Measurements from ENCODE around the gene USP15.
A peak's percentile ranks its signal among the peaks of the same experiment; 100 is the strongest.
"Not testable (repeated sequence)": the region's sequence is repeated elsewhere in the genome, so short reads cannot be mapped to it uniquely, and the experiment has no call there.

Gene USP15

DNA sequence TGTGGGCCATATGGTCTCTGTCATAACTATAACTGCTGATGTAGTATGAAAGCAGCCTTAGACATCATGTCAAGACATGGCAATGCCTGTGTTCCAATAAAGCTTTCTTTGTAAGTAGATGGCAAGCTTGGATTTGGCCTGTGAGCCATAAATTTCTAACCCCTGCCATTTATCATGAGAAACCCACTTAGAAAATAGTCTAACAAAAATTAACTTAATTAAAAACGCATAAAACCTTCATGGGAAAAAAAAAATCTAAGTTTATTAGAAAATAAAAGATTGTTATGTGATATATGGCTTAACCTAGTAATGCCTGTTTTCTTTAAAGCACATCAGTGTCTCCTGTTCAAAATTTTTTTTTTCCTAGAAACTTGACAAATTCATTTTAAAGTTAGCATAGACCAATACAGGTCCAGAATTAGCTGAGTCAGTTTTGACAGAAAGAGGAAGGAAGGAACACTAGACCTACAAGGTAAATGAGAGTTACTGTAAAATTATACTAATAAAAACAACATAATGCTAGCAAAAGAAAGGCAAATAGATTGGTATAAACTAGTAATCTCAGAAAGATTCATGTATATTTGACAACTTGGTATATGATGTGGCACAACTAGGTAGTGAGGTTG lies 68.2 kb downstream of the USP15 start:
- no peak for DNase-seq

DNA sequence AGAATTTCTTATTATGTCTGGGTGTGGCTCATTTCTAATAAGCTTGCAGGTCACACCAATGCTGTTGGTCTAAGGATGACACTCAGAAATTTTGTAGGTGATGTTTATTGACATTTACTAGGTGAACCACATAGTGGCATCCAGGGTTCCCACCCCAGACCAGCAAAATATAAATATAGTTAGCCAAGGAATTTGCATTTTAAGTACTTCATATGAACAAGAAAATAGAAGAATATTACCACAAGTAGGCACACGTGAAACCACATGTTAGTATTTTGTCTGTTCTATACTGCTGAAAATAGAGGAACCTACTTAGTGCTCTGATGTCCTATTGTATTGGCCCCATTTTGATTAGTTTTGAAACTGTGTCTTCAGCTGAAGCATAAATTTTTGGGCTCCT lies 71.1 kb downstream of the USP15 start:
- no peak for DNase-seq

DNA sequence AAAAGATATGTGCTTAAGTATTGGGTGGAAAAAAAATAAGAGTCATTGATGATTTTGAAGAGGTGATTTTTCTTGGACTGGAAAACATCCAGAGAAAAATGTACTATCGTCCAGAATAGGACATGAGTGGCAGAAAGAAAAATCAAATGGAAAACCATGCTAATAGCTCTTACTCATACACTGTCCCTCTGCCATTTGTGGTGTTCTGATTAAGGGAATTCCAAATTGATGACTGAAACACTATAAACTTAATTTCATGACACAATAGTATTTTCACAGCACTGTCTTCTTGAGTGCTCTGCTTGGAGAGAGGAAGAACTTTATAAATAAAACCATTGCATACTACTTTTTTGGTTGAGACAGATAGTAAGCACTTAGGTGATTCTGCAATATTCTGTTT lies 72.4 kb downstream of the USP15 start:
- DNase-seq, result no peak

DNA sequence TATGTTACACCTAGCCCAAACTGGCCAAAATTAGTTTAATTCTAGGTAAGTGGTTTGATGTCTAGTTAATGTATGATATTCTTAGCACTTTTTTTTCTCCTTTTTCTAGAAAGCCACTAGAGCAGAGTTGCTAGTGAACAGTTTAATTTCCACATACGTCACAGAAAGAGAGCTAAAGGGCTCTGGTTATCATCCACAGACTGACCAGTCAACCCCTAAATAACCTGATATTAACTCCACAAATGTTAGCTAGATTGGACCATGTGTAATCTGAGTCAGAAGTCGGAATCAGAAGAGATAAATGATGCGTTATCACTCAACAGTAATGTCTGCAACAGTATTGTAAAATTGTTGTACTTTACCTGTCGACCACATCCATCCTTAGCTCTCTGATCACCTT lies 74.9 kb downstream of the USP15 start:
- DNase-seq, result no peak

DNA sequence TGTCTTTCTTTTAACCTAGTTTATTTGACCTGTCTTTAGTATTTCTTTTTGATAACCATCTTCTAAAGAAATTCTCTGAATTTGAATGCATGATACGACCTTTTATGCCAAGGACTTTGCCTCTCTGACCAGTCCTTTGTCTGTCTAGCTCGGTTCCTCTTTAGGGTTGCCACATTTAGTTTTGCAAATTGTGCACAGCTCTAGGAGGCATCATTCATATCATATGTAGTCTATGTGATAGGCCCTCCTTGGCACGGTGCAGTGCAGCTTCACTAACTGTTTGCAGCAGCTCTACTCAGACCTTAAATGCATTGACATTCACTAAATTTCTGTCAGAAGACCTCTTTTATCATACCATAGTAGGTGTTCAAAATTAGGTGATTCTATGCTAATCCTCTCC lies 75.6 kb downstream of the USP15 start:
- DNase-seq, result no peak

DNA sequence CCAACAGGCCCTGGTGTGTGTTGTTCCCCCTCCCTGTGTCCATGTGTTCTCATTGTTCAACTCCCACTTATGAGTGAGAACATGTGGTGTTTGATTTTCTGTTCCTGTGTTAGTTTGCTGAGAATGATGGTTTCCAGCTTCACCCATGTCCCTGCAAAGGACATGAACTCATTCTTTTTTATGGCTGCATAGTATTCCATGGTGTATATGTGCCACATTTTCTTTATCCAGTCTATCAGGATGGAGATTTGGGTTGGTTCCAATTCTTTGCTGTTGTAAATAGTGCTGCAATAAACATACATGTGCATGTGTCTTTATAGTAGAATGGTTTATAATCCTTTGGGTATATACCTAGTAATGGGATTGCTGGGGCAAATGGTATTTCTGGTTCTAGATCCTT lies 77.4 kb downstream of the USP15 start:
- not testable (repeated sequence) for DNase-seq

DNA sequence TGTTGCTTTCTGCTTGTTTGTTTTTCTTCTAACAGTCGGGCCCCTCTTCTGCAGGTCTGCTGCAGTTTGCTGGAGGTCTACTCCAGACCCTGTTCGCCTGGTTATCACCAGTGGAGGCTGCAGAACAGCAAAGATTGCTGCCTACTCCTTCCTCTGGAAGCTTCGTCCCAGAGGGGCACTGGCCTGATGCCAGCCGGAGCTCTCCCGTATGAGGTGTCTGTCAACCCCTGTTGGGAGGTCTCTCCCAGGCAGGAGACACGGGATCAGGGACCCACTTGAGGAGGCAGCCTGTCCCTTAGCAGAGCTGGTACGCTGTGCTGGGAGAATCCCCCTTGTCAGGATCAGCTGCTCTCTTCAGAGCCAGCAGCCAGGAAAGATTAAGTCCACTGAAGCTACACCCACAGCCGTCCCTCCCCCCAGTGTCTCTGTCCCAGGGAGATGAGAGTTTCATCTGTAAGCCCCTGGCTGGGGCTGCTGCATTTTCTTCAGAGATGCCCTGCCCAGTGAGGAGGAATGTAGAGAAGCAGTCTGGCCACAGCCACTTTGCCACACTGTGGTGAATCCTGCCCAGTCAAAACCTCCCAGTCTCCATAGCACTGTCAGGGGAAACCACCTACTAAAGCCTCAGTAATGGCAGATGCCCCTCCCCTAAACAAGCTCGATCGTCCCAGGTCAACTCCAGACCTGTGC lies 82.6 kb downstream of the USP15 start:
- DNase-seq, result not testable (repeated sequence)

DNA sequence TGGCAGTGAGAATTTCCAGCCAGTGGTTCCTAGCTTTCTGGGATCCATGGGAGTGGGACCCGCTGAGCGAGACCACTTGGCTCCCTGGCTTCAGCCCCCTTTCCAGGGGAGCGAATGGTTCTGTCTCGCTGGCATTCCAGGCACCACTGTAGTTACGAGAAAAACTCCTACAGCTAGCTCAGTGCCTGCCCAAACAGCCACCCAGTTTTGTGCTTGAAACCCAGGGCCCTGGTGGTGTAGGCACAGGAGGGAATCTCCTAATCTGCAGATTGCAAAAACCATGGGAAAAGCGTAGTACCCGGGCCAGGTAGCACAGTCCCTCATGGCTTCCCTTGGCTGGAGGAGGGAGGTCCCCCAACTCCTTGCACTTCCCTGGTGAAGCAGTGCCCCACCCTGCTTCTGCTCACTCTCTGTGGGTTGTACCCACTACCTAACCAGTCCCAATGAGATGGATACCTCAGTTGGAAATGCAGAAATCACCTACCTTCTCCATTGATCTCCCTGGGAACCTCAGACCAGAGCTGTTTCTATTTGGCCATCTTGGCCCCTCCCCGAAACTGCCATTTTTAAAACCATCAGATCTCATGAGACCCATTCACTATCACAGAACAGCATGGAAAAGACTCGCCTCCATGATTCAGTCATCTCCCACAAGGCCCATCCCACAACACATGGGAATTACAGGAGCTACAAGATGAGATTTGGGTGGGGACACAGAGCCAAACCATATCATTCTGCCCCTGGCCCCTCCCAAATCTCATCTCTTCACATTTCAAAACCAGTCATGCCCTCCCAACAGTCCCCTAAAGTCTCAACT lies 83.3 kb downstream of the USP15 start:
- DNase-seq, result not testable (repeated sequence)

DNA sequence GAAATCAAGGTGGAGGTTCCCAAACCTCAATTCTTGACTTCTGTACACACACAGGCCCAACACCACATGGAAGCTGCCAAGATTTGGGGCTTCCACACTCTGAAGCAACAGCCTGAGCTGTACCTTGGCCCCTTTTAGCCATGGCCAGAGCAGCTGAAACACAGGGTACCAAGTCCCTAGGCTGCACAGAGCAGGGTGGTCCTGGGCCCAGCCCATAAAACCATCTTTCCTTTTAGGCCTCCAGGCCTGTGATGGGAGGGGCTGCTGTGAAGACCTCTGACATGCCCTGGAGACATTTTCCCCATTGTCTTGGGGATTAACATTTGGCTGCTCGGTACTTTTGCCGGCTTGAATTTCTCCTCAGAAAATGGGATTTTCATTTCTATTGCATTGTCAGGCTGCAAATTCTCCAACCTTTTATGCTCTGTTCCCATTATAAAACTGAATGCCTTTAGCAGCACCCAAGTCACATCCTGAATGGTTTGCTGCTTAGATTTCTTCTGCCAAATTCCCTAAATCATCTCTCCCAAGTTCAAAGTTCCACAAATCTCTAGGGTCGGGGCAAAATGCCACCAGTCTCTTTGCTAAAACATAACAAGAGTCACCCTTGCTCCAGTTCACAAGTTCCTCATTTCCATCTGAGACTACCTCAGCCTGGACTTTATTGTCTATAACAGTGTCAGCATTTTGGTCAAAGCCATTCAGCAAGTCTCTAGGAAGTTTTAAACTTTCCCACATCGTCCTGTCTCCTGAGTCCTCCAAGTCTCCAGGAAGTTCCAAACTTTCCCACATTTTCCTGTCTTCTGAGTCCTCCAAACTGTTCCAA lies 84.7 kb downstream of the USP15 start:
- DNase-seq, result not testable (repeated sequence)

DNA sequence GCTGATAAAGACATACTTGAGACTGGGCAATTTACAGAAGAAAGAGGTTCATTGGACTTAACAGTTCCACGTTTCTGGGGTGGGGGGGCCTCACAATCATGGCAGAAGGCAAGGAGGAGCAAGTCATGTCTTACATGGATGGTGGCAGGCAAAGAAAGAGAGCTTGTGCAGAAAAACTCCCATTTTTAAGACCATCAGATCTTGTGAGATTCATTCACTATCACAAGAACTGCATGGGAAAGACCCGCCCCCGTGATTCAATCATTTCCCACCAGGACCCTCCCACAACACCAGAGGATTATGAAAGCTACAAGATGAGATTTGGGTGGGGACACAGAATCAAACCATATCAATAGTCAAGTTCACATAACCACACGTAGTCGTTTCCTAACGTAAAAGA lies 85.5 kb downstream of the USP15 start:
- DNase-seq, result no peak

DNA sequence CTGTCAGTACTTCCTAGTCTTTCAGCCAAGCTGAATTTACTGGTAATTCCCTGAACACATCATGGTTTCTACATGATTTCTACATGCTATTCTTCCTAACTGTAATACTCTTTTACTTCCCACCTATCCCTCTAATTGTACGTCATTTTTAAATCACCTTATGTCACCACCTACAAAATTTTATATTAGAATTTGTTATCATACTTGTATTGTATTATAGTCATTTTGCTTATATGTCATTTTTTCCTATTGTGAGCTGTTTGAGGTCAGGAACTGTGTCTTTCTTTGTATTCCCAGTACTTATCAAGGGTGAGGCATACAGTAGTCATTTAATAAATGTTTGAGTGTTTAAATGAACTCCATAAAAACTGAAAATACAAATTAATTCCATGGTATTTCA lies 86.6 kb downstream of the USP15 start:
- no peak for DNase-seq

DNA sequence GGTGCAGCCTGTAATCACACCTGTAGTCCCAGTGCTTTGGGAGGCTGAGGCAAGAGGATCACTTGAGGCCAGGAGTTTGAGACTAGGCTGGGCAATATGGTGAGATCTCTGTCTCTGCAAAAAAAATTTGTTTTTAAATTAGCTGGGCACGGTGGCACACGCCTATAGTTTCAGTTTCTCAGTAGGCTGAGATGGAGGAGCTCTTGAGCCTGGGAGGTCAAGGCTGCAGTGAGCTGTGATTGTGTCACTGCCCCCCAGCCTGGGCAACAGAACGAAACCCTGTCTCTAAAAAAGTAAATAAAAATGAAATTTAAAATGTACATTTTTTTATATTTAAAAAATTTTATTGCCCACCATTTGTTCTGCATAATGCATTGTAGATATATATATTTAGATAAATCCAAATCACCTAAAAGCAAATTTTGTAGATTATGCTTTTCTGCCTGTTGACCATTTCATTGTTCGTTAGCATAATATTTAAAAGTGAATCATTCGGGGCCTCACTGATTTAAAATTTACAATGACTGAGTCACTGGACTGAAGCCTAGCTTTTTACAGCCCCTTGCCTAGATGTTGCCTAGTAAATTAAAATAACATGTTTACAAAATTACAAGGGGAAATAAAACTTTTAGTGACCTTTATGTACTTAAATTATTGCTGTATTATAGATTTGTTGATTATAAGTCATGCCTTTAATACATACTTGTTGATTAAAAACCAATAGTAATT lies 87.9 kb downstream of the USP15 start:
- no peak for DNase-seq

DNA sequence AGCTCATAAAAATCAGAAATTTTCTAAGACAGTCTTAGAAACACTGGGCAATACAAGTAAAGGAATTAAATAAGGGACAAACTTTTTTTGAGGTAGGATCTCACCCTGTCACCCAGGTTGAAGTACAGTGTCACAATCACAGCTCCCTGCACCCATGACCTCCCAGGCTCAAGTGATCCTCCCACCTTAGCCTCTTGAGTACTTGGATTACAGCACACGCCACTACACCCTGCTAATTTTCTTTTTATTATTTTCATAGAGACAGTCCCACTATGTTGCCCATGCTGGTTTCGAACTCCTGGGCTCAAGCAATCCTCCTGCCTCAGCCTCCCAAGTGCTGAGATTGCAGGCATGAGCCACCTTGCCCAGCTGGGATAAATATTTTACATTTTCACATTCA lies 90.3 kb downstream of the USP15 start:
- DNase-seq, result no peak

DNA sequence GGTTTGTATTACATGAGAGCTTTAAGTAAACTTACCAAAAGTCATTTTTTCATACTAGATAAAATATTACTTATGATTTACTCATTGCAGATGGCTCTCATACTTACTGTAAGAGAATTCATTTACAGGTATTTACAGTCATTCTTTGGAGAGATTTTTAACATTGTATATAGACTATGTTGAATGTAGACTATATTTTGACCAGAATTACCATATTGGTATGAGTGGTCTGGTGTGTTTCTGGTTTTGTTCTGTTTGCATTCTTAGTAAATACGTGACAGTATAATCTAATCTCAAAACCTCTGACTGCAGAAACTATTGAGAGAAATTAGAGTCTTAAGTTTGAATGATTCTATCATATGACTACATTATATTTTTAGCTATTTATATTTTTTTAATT lies 91.1 kb downstream of the USP15 start:
- peak in 1 of 5 experiments; percentile 59 for DNase-seq

DNA sequence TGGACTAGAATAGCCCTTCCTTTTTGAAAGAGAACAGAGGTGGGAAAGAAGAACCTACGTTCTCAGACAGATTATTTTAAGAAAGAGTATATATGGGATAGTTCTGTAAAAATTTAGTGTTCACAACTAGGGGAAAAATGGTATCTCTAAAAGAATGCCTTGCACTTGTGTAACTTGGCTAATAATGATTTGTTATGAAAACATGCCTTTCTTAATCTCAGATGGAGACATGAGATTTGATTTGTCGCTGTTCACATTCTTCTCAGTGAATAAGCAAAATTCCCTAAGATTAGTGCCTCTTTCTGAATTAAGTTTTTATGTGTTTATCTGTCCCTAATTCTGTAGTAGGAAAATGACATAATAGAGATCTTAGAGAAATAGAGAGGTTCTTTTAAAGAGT lies 100.8 kb downstream of the USP15 start:
- DNase-seq, result no peak

DNA sequence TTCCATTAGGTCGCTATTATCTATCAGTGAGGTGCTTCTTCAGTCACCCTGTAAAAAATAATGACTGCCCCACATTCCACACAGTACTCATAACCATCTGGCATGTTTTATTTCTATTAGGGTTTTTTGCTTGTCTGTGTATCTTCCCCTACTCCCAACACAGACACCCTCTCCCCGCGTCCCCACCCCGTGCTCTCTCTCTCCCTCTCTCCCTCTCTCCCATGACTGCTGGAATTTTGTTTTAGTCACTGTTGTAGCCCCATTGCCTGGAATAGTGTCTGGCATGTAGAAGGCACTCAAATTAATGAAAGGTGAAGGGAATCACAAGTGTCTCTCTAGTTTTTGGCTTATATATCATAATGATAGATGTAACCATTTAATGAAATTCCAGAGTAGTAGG lies 103.3 kb downstream of the USP15 start:
- DNase-seq, result no peak

DNA sequence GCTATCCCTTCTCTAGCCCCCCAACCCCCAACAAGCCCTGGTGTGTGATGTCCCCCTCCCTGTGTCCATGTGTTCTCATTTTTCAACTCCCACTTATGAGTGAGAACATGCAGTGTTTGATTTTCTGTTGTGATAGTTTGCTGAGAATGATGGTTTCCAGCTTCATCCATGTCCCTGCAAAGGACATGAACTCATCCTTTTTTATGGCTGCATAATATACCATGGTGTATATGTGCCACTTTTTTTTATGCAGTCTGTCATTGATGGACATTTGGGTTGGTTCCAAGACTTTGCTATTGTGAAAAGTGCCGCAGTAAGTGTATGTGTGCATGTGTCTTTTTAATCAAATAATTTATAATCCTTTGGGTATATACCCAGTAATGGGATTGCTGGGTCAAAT lies 104.5 kb downstream of the USP15 start:
- DNase-seq, result not testable (repeated sequence)

DNA sequence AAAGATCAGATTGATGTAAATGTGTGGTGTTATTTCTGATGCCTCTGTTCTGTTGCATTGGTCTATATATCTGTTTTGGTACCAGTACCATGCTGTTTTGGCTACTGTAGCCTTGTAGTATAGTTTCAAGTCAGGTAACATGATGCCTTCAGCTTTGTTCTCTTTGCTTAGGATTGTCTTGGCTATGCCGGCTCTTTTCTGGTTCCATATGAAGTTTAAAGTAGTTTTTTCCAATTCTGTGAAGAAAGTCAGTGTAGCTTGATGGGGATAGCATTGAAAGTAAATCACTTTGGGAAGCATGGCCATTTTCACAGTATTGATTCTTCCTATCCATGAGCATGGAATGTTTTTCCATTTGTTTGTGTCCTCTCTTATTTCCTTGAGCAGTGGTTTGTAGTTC lies 105.6 kb downstream of the USP15 start:
- not testable (repeated sequence) for DNase-seq

DNA sequence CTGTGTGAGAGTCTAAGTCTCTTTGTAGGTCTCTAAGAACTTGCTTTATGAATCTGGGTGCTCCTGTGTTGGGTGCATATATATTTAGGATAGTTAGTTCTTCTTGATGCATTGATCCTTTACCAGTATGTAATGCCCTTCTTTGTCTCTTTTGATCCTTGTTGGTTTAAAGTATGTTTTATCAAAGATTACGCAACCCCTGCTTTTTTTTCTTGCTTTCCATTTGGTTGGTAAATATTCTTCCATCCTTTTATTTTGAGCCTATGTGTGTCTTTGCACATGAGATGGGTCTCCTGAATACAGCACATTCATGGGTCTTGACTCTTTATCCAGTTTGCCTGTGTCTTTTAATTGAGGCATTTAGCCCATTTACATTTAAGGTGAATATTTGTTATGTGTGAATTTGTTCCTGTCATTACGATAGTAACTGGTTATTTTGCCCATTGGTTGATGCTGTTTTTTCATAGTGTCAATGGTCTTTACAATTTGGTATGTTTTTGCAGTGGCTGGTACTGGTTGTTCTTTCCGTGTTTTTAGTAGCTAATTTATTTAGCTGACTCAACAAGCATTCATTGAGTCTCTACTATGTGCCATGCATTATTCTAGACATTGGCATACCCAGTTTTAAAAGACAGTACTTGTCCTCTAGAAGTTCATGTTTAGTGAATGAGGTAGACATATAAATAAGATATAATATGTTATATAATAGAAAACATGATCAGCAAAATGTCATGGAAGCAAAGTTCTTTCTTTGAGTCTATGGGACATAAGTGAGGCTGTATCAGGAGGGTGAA lies 108.4 kb downstream of the USP15 start:
- DNase-seq, result not testable (repeated sequence)

DNA sequence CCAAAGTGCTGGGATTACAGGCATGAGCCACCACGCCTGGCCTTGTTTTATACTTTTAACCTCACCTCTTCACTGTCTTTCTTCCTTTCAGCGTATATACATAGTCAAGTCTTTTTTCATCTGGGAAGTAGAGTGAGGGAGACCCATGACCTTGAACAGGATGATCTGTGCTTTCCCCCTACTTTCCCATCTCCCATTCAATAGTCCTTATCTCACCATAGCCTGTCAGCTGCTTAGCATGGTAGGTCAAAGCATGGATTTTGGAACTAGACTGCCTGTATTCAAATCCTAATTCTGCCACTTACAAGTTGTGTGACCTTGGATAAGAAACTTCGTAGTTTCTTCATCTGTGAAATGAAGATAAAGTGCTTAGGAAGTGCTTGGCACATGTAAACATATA lies 110.0 kb downstream of the USP15 start:
- no peak for DNase-seq

DNA sequence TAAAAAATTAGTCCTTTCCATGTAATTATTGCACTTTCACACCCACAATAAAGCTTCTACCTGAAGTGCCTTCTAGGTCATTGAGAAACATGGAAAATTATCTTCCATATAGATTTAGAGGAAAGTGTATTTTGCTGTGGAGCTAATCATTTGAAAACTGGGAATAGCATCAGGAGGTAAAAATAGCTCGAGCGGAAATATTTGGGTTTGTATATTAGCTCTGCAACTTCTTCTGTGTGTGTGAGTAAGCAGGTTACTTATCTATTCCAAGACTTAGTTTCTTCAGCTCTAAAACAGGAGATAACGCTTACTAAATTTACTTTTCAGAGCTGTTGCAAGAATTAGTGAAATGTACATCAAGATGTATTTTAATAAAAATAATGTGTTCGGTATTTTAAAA lies 111.5 kb downstream of the USP15 start:
- DNase-seq, result no peak

Measured in T-helper 2 cell (primary cell).